ENCODE data around the gene AURKAIP1.

- no peak for TF ChIP-seq CTCF (IDR thresholded peaks at IDR 0.05; ENCODE audit: borderline replicate concordance, extremely low read depth, low read length, poor library complexity, severe bottlenecking)
- no peak for TF ChIP-seq EZH2 (IDR thresholded peaks at IDR 0.05; ENCODE audit: borderline replicate concordance, low read depth, low read length, severe bottlenecking)
Observed at GRCh38 chr1:1403653-1404052, 28.6 kb upstream of the AURKAIP1 start.
